Measurements from ENCODE around the gene RHOJ.

GRCh38 chr14:63290741-63291430 lies 86.6 kb downstream of the RHOJ start:
- TF ChIP-seq CTCF (IDR thresholded peaks at IDR 0.05; ENCODE audit: poor library complexity), result no peak
- TF ChIP-seq EZH2 (IDR thresholded peaks at IDR 0.05; ENCODE audit: borderline replicate concordance), result no peak

Measured in hepatocyte (in vitro differentiated cells).